Myocyte (in vitro differentiated cells): ENCODE measurements around the gene MILR1. TPM values are rescaled to one million over a fixed set of nuclear protein-coding genes. Genes with fewer than 3 reads are reported as not detected.
A peak's percentile ranks its signal among the peaks of the same experiment; 100 is the strongest.
"Not testable (repeated sequence)": the region's sequence is repeated elsewhere in the genome, so short reads cannot be mapped to it uniquely, and the experiment has no call there.

Source experiments
- DNase-seq: peaks from one replicate; pipeline ENCODE4 v3.0.0-alpha.2; 2012; ENCODE audit warnings: low read depth
- total RNA-seq: library from RNA; depleted of rRNA; stranded (reverse); fragments of >200 nt; gene quantifications from 2 replicates; pipeline ENCODE4 v1.2.3, GENCODE V29; 2014

The MILR1 gene
- total RNA-seq, 1 donor from 2014 or later = 14.5 TPM

DNA sequence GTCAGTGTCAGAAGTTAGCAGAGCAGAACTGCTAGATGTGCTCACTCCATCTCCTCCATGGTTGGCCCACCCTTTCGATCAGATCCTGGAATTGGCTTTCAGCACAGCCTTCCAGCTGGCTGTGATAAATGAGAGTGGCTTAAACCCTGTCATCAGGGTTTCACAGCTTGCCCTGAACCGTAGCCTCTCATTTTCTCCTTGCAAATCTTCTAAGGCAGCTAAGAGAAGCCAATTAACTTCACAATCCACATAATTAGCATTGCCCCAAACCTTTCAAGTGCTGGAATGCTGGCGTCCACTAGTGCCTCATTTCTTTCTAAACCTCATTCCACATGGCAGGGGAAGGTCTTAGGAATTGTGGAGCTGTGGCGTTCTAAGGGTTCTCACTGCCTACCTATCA is 21.7 kb downstream of the MILR1 start:
- DNase-seq = no peak

DNA sequence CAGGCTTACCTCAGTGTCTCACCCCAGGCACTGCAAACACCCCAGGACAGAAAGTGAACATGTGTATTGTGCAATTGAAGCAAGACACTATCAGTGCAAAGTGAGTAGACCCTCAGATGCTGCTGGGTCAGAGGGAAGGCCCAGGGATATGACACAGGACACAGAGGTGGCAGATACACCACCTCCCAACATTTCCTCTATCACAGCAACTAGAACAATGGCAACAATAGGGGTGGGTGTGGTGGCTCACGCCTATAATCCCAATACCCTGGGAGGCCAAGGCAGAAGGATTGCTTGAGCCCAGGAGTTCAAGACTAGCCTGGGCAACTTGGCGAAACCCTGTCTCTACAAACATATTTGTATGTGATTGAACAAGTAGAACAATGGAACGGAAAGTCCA is 22.5 kb downstream of the MILR1 start:
- no peak for DNase-seq

DNA sequence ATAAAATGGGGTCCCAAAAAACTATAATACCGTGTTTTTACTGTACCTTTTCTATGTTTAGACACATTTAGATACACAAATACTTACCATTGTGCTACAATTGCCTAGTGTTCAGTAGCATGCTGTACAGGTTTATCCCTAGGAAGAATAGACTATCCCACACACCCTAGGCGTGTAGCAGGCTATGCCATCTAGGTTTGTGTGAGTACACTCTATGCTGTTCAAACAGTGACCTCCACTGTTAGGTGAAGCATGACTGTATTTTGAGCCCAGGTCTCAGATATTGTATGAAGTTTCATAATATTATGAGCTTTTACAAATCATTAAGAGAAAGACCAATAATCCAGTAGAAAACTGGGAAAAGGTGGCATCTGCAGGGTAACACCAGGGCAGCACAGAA is 23.6 kb downstream of the MILR1 start:
- no peak for DNase-seq

DNA sequence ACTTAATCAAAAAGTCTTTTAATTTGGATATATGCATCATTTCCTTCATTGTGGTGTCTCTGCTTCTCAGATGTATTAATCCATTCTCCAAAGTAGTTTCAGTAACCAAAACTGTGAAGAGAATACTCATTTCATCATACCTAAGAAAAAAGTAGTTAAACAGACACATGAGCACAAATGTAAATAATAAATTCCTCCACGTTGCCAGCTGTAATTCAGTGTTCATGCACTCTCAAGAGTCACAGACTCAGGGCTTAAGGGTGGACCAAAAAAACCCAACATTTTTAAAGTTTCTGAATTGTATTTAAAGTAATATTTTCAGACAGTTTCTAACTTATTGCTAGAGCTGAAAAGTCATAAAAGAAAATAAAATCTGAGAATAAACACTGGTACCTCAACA is 28.9 kb downstream of the MILR1 start:
- DNase-seq = no peak

DNA sequence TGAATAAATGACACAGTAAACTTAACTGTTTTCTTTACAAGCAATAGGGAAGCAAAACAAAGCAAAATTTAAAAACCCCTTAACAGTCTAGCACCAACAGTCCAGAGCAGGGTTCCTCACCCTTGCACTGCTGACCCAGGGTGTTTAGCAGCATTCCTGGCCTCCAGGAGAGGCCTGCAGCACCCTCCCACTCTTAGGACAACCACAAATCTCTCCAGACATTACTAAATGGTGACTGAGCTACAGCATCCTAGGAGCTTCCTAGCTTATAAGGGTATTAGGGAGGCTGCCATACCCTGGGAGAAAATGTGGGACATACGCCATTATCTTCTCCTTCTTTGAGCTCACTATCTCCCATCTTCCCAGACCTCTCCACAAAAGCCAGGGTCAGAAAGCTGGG is 32.0 kb downstream of the MILR1 start:
- no peak for DNase-seq

DNA sequence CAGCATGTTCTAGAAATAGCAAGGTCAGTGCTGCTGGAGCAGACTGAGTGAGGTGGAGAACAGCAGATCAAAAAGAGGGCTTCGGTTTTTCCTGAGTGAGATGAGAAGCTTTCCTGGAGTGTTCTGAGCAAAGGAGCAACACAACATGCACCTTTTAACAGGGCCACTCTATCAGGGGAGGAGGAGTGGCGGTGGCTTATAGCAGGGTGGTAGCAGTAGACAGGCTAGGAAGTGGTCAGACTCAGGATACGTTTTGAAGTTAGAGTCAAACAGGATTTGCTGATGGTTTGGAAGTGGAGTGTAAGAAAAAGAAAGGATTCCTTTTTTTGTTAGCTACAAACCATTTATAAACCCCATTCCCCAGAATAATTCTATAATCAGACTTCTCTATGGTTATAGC is 35.5 kb downstream of the MILR1 start:
- no peak for DNase-seq

DNA sequence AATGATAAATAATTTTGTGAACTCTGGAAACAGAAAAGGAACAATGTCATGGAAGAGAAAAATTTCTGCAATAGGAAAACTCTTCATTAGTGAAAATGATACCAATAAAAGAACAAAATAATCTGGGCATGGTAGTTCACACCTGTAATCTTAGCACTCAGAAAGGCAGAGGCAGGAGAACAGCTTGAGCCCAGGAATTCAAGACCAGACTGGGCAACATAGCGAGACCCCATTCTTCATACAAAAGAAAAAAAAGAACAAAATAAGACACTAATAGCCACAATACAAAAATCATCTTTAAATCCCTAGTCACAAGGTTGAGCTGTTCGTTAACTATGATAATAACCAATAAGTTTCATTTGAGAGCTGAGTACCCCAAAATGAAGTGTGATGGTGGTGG is 39.4 kb downstream of the MILR1 start:
- DNase-seq = no peak

DNA sequence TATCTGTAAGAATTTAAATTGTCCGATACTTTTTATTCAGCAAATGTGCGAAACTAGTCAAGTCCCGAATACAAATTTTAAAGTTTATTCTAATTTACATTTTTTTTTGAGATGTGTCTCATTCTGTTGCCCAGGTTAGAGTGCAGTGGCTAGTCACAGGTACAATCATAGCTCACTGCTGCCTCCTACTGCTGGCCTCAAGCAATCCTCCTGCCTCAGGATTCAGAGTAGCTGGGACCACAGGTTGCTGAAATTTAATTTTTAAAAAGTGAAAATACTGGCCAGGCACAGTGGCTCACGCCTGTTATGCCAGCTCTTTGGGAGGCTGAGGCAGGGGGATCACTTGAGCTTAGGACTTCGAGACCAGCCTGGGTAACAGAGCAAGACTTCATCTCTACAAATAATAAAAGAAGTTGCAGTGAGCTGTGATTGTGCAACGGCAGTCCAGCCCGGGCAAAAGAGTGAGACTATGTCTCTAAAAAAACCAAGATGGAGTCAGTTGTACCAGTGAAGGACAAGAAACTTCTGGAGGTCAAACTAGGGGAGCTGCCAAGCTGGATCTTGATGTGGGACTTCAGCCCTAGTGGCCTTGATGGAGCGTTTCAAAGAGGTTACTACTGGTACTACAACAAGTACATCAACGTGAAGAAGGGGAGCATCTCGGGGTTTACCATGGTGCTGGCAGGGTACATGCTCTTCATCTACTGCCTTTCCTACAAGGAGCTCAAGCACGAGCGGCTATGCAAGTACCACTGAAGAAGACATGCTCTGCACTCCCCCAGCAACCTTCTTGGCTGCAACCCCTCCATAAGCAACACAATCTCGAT is 42.3 kb downstream of the MILR1 start:
- DNase-seq = peak; percentile 54

DNA sequence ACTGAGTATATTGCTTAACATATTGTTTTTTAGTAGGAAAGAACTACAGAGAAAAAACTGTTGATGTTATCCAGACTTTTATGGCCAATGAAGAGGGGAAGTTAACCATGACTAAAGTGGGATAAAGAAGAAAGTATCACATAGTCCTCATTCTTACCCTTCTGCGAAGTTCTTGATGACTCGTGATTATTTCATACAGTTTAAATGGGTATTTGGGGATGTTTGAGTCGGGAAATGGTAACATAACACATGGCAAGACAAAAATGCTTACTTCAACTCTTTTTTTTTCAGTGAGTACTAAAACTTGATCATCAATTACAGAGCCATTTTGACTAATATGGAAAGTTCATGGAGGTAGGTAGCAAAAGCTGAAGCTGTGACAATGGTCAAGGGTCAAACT is 43.1 kb downstream of the MILR1 start:
- DNase-seq = no peak

DNA sequence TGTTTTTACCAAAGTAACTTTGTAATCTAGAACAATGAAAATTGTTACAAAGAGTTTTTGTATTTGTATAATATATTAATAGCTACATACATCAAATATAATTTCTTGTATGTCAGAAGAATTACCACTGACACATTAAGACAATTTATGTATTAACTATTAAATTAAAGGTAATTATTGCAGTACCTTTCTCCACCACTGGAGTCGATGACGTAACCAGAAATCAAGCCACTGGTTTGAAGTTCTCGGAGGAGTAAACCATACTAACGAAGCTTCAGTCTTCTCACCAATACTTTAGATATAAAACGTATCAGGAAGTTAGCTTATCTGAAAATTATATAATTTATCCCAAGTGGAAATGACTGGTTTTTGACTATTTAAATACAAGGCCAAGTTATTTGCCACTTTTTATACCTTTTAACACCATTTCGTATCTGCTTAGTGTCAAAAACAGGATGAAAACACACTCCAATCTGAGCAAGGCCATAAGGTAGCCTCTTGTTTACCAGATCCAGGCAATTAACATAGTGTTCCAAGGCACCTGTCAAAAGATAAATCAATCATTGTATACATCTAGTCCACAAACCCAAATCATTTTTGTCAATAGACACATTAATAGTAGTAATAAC is 43.7 kb downstream of the MILR1 start:
- no peak for DNase-seq

DNA sequence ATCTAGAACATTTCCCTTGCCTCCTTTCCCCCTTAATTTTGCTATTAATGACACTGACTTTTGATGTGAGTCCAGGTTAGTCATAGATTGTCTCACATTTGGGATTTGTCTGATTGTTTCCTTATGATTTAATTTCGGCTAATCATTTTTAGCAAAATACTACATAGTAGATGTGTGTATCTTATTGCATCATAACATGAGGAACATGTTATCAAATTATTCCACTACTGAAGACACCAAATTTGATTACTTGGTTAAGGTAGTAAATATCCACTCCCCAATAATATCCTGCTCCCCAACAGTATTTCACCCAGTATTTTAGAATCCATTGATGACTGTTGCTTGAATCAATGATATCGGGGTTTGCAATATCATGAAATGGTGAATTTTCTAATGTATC is 45.2 kb downstream of the MILR1 start:
- DNase-seq = no peak

DNA sequence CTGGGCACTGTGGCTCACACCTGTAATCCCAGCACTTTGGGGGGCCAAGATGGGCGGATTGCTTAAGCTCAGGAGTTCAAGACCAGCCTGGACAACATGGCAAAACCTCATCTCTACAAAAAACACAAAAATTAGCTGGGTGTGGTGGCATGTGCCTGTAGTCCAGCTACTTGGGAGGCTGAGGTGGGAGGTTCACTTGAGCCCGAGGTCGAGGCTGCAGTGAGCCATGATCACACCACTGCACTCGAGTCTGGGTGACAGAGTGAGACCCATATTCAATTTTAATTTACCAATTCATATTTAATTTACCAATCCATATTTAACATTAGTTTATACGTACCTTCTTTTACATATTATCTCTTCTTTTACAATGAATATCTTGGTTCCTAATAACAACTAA is 46.4 kb downstream of the MILR1 start:
- not testable (repeated sequence) for DNase-seq

DNA sequence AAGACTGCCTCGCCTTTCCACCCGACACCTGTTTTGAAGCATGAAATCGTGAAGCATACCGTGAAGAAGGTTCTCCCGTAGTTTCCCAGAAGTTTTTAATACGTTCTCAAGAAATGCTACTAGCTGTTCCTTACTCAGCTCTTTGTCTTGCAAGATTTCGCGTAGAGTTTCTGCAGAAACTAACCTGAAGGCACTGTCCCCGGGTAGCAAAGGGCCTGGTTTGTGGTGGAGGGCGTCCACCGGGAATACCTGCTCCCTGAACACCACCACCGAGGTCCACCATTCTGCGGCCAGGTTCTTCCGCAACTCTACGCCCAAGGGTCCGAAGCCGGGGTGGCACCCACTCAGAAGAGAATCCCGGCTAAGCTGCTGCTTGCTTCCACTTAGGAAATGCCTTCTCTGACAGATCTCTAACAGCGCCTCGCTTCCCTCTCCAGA is 47.5 kb downstream of the MILR1 start:
- no peak for DNase-seq

DNA sequence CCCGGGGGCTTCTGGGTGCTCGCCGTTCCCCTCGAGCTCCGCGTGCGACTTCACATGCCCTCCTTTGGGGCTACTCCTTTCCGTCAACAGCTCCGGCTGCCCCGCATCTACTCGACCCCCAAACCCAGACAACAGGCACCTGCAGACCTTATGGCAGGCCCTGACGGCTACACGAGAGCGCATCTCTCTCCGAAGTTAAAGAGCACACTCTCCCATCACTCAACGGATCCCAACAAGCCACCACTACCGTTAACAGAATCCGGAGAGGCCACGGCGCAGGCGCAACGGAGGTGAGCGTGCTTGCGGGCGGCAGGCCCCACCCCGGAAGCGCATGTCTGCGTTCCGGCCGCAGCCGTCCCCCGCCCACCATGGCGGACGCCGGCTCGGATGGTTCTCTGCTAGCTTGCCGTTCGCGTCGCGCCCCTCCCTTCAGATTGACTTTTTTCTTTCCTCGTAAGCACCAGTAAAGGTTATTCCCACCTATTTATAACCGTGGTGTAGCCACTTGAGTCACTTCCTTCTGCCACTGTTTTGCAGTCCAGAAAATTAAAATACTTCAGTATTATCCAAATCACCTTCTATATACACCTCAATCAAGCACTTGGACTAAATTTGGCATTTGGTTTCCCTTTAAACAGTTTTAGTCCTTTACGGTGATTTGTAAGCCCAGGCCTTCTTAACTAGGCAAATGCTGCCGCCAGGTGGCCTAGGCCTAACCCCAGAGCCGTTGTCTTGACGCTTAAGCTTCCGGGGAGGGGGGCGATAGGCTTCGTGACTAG is 48.1 kb downstream of the MILR1 start, which contains the start of gene POLG2:
Gene POLG2 (minus strand): TSS at position 269 of the 779 bp plus-strand sequence. CDS start 86 bp downstream, at position 183.
- DNase-seq = peak; percentile 96

DNA sequence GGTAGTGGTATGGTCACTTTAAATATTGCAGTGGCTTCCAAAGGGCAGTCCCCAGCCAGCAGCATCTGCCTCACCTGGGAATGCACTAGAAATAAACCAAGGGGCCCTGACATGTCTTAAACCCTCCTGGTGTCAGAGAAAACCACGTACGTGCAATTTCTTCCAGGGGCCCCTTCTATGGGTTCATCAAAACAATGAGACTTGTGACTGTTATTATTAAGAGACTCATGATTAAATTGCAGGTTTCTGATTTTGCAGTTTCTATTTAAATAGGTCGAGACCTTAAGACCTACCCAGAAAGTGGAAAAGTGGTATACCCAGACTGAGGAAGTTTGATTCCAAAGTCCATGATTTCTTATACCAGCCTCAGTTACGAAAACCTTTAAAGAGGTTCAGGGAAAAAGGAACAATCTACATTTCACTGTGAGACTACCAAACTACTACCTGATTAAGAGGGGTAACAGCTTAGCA is 48.7 kb downstream of the MILR1 start:
- no peak for DNase-seq

DNA sequence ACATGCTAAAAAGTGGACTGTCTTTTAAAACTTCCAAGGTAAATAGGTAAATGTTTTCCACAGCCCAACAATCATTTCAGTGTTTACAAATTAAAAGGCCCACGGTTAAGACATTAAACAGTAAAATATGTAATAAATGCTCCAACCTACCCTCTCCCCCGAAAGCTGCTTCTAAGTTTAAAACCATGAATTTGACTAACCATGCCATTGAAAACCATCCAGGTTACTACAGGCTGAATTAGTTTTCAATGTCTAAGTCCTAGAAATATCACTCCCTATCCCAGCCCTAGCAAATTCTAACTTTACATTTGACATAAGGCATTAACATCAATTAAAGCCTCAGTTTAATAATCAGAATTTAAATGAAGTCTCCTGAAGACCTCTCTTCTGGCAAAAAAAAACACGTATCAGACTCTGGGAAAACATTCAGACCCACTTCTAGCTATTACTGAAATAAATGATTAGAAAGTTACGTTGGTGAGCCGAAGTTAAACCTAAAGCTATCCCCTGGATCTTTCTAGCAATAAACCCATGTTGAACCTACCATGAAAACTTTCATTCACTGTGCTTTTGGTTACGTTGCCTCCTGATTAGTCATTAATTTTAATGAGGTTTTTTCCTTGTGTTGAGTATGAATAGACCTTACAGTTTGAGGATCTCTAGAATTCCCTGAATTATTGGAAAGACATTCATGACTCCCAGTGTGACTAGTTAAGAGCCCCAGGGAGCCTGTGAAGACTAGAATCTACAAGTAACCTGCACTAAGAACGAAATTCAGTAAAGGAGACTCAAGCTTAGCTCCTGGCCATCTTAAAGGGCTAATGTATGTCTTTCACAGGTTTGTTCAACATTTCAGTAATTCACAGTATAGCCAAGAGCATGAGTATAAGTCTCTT is 49.6 kb downstream of the MILR1 start:
- DNase-seq = no peak

DNA sequence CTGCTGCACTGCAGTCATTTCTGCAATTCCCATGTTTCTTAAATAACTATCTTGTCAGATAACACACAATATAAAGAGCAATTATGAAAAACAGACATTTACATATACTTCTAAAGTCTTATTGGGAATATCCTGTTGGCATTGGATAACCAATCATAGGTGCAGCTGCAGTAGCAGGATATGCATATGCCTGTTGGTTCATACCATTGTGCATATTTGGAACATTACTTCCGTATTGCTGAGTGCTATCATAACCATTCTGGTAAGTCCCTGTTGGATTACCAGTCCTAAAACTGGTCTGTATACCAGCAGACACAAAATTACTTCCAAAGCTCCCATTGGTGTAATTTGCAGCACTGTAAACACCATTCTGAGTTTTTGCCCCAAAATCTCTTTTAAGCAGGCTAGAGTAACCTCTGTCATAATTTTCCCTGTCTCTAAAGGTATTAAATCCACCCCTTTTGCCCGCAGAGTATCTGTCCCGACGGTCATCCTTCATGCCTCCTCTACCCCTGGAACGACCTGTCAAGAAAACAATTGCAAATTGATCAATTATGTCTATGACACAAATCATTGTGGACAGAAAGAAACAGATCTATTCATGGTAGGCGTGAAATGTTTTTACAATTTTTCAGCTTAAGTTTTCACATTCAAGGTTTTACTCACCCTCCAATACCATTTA is 51.0 kb downstream of the MILR1 start:
- no peak for DNase-seq

DNA sequence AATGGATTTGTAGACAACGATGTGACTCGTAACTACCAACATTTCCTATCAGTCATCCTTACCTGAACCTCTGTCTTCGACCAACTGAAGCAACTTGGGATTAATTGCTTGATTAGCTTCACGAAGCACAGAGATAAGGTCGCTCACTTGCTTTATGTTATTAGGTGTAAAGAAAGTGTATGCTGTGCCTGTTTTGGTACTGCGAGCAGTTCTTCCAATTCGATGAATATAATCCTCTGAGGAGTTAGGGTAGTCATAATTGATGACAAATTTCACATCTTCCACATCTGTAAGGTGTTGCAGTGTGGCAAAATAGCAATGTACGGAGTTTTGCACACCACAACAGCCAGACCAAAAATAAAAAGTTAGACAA is 51.6 kb downstream of the MILR1 start:
- DNase-seq = no peak

DNA sequence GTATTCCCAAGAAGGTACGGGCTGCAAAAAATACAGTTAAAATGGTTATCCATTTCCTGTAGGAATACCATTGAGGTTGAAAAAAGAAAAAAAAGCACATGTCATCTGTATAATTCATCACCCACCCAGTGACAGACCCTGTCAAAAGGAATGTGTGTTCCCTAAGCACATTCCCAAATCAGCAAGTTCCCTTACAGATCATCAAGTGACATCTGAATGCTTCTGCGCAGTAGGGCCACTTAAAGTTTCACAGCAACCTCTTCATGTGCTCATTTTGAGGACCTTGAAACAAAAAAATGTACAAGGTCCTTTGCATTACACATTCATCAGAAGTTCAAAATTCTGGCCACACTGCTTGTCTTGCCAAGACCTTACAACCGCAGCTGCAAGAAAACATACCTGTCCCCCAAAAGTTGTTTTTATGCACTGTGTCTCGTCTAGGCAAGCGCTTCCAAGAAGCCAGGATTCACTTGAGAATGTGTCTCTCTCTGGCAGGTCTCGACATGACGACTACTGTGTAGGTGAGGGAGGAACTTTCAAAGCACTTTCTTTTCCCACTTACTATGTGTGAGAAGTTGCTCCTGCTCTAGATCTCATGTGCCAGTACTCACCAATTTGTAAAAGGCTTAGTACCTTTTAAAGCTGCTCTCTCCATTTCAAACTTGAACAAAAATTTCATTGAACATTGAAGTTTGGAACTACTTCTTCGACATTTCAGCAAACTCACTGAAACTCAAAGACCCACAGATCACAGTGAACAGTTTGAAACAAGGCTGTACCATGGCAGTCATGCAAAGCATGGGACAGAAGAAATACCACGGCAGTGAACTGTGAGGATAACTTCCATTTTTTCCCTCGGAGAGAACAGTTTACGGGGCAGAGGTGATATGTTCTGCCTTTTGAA is 52.2 kb downstream of the MILR1 start:
- no peak for DNase-seq
